Suprapubic skin (tissue), 4 donors: ENCODE data around the gene TPRN. TPM values are rescaled to one million over a fixed set of nuclear protein-coding genes. Genes with fewer than 3 reads are reported as not detected.

Experiments used
- DNase-seq, 2 donors: peaks; one replicate each; pipeline ENCODE4 v3.0.0-alpha.2; 2019; ENCODE audit warnings: low spot score in 2 of 2
- H3K27ac ChIP-seq: fragments of 200-600 bp; sonication (generic); one replicate; pipeline ENCODE4 v1.5.1; 2019
- H3K27me3 ChIP-seq: fragments of 200-600 bp; sonication (generic); one replicate; pipeline ENCODE4 v1.5.1; 2019
- H3K36me3 ChIP-seq: fragments of 200-600 bp; sonication (generic); one replicate; pipeline ENCODE4 v1.5.1; 2019
- H3K4me1 ChIP-seq: fragments of 200-600 bp; sonication (generic); one replicate; pipeline ENCODE4 v1.5.1; 2019
- H3K4me3 ChIP-seq: fragments of 200-600 bp; sonication (generic); one replicate; pipeline ENCODE4 v1.5.1; 2019; ENCODE audit warnings: mild to moderate bottlenecking
- H3K9me3 ChIP-seq: fragments of 200-600 bp; sonication (generic); one replicate; pipeline ENCODE4 v1.5.1; 2019
- EP300 ChIP-seq: sonication (generic); formaldehyde crosslinking; IDR thresholded peaks from one replicate; pipeline ENCODE4 v1.6.1; 2017; ENCODE audit warnings: antibody characterized with exemption
- POLR2A ChIP-seq, 2 donors: fragments of 450-650 bp; IDR thresholded peaks; one replicate each; pipeline ENCODE4 v1.6.1; 2017; ENCODE audit warnings: antibody characterized with exemption in 2 of 2, mild to moderate bottlenecking in 2 of 2, moderate library complexity in 2 of 2
- POLR2AphosphoS5 ChIP-seq, 3 donors: sonication (generic); formaldehyde crosslinking; IDR thresholded peaks; one replicate each; pipeline ENCODE4 v1.6.1; 2017; ENCODE audit warnings: antibody characterized with exemption in 3 of 3
- WGBS: methylation state at CpG from one replicate; pipeline ENCODE4 v1.1.5; 2018; 5-methylcytosine and 5-hydroxymethylcytosine counted together
- total RNA-seq, 4 donors: library from RNA; depleted of rRNA; stranded (reverse); fragments of >200 nt; gene quantifications; one replicate each; pipeline ENCODE4 v1.1.0, GENCODE V29; 2016
- TF ChIP-seq, protein P1 (sequence below), 2 donors: fragments of 200-600 bp in 1 of 2; fragments of 450-650 bp in 1 of 2; sonication (generic) in 1 of 2; IDR thresholded peaks; one replicate each; pipeline ENCODE4 v1.5.1; 2016 to 2019; ENCODE audit warnings: antibody characterized with exemption in 2 of 2, mild to moderate bottlenecking in 1 of 2, moderate library complexity in 1 of 2

TPRN gene
- total RNA-seq, 4 donors from 2014 or later = 12.6 to 23.6 (median 18.7) TPM

DNA sequence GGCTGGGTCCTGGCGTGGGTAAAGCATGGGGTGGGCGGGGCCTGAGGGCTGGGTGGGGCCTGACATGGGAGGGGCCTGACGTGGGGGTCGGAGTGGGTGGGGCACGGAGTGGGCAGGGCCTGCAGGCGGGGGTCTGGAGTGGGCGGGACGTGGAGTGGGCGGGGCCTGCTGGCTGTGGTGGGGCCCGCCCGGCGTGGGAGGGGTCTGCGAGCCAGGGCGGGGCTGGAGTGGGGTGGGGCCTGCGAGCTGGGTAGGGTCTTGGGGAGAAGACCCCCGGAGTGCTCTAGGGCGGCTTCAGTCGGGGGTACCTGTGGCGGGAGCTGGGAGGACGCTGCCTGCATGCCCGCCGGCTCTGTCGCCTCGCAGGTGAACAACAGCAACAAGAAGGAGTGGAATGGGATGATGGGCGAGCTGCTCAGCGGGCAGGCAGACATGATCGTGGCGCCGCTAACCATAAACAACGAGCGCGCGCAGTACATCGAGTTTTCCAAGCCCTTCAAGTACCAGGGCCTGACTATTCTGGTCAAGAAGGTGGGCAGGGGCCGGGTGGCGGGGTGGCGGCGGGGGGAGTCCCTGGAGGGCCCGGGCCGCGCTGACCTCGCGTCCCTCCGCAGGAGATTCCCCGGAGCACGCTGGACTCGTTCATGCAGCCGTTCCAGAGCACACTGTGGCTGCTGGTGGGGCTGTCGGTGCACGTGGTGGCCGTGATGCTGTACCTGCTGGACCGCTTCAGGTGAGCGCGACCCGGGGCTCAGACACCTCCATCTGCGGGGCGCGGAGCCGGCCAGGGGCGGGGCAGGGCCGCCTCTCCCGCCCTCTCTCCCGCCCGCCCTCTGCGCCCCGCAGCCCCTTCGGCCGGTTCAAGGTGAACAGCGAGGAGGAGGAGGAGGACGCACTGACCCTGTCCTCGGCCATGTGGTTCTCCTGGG, 38.7 kb downstream of the TPRN start:
- Histone ChIP-seq H3K9me3 (no peaks in the 10 kb centered on the region), H3K36me3 (no peaks in the 10 kb centered on the region), H3K27ac (no peak overlapping the region), H3K4me1 (peaks cover 34% of the 10 kb centered on the region), H3K4me3 (peak overlapping the region; percentile 22), H3K27me3 (peaks cover 98% of the 10 kb centered on the region)
- WGBS = 6% methylated on average over 15 of the region's 71 CpGs
- DNase-seq = no peak
- TF ChIP-seq, protein P1, sequence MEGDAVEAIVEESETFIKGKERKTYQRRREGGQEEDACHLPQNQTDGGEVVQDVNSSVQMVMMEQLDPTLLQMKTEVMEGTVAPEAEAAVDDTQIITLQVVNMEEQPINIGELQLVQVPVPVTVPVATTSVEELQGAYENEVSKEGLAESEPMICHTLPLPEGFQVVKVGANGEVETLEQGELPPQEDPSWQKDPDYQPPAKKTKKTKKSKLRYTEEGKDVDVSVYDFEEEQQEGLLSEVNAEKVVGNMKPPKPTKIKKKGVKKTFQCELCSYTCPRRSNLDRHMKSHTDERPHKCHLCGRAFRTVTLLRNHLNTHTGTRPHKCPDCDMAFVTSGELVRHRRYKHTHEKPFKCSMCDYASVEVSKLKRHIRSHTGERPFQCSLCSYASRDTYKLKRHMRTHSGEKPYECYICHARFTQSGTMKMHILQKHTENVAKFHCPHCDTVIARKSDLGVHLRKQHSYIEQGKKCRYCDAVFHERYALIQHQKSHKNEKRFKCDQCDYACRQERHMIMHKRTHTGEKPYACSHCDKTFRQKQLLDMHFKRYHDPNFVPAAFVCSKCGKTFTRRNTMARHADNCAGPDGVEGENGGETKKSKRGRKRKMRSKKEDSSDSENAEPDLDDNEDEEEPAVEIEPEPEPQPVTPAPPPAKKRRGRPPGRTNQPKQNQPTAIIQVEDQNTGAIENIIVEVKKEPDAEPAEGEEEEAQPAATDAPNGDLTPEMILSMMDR (IDR thresholded peaks at IDR 0.05) = no peak
- TF ChIP-seq POLR2A (IDR thresholded peaks at IDR 0.05) = no peak
- no peak for TF ChIP-seq POLR2AphosphoS5 (IDR thresholded peaks at IDR 0.05)
- TF ChIP-seq EP300 = no peak

DNA sequence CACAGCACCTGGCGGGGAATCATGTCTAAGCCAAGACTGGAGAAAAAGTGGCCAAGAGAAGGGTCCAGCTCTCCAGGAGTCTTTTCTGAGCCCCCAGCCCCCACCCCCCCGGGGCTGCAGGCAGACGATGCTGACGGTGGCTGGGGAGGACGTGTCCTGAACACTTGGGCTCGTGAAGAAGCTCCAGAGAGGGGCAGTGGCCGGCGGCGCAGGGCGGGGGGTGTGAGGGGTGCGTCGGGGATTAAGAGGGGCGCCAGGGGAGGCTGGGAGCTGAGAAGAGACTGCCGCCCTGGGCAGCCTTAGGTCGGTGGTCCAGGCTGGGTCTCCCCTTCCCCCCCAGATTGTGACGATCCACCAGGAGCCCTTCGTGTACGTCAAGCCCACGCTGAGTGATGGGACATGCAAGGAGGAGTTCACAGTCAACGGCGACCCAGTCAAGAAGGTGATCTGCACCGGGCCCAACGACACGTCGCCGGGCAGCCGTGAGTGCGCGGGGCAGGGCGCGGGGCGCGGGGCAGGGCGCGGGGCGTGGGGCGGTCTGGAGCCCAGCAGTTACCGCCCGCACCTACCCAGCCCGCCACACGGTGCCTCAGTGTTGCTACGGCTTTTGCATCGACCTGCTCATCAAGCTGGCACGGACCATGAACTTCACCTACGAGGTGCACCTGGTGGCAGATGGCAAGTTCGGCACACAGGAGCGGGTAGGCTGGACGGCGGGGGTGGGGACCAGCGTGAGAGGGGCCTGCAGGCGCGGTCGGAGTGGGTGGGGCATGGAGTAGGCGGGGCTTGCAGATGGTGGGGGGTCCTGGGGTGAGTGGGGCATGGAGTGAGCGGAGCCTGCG, 39.6 kb downstream of the TPRN start:
- Histone ChIP-seq H3K27ac (no peak overlapping the region), H3K4me3 (no peak overlapping the region), H3K27me3 (peaks cover 98% of the 10 kb centered on the region), H3K36me3 (no peaks in the 10 kb centered on the region), H3K9me3 (no peaks in the 10 kb centered on the region), H3K4me1 (peaks cover 41% of the 10 kb centered on the region)
- no peak for TF ChIP-seq POLR2AphosphoS5 (IDR thresholded peaks at IDR 0.05)
- TF ChIP-seq, protein P1 (IDR thresholded peaks at IDR 0.05) = no peak
- no peak for TF ChIP-seq EP300
- TF ChIP-seq POLR2A (IDR thresholded peaks at IDR 0.05) = no peak
- DNase-seq = no peak
- WGBS = 29% methylated on average over 40 of the region's 56 CpGs

DNA sequence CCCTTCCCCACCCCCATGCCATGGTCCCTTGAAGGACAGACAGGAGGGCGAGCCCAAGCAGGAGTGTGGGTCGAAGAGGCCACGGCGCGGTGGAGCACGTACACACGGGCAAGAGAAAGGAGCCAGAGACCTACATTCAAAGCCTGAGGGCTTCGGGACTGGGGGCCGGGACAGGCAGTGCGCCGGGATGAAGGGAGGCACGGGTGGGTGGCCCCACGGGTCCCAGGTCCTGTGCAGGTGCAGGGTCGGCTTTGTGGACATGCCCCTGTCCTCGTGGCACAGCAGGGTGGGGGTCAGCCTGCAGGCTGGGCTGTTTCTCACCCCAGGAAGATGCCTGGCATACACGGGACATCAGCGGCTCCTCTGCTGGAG, 40.5 kb downstream of the TPRN start:
- no peaks in the 10 kb centered on the region for H3K9me3 ChIP-seq
- peaks cover 41% of the 10 kb centered on the region for H3K4me1 ChIP-seq
- H3K27me3 ChIP-seq = peaks cover 97% of the 10 kb centered on the region
- no peak overlapping the region for H3K4me3 ChIP-seq
- no peak for DNase-seq
- 40% methylated on average over 15 of the region's 17 CpGs for WGBS
- no peaks in the 10 kb centered on the region for H3K36me3 ChIP-seq
- TF ChIP-seq EP300 = no peak
- TF ChIP-seq, protein P1 (IDR thresholded peaks at IDR 0.05) = no peak
- TF ChIP-seq POLR2A (IDR thresholded peaks at IDR 0.05) = no peak
- no peak for TF ChIP-seq POLR2AphosphoS5 (IDR thresholded peaks at IDR 0.05)
- no peak overlapping the region for H3K27ac ChIP-seq

DNA sequence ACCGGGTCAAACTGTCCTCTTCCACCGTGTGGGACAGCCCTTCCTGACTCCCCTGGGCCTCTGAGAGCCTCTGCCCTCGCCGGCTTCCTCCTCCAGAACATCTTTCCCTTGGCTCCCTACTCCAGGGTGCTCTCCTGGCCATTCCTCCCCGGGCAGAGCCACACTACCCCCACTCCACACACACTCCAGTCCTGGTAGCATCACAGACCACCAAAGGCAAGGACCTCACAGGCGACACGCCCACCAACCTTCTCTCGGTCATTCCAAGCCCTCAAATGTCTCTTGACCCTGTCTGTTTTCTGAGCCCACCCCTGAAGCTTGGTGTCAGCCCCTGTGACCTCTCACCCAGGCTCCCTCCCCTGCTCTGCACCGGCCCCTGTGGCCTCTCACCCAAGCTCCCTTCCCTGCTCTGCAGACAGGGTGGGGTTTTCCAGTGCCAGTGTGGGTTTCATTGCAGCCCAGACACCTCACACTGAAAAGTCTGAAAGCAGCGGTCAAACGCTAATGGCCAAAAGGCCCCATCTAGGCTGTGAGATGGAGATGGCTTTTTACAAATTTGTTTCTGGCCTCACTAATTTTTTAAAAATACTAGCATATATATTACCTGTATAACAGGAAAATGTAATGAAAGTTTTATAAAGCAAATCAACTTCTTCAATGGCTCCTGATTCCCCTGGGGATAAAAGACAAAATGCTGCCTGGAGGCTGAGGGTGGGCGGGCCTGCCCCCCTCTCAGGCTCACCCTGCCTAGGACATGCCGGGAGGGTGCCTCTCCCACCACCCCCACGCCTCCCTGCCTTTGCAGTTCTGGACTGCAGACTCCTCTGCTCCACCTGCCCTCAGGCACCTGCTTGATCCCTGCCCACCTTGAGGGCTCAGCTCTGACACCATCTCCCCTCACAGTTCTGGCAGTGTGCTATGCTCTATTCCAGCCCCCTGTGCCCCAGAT, 41.2 kb downstream of the TPRN start:
- 52% methylated on average over 14 of the region's 14 CpGs for WGBS
- H3K4me3 ChIP-seq = no peak overlapping the region
- TF ChIP-seq, protein P1 (IDR thresholded peaks at IDR 0.05) = no peak
- TF ChIP-seq POLR2A (IDR thresholded peaks at IDR 0.05) (no peak), POLR2AphosphoS5 (IDR thresholded peaks at IDR 0.05) (no peak)
- peaks cover 41% of the 10 kb centered on the region for H3K4me1 ChIP-seq
- H3K27me3 ChIP-seq = peaks cover 90% of the 10 kb centered on the region
- H3K9me3 ChIP-seq = no peaks in the 10 kb centered on the region
- DNase-seq = no peak
- no peak overlapping the region for H3K27ac ChIP-seq
- H3K36me3 ChIP-seq = no peaks in the 10 kb centered on the region
